ENCODE data around the gene ALCAM.

The ALCAM gene

DNA sequence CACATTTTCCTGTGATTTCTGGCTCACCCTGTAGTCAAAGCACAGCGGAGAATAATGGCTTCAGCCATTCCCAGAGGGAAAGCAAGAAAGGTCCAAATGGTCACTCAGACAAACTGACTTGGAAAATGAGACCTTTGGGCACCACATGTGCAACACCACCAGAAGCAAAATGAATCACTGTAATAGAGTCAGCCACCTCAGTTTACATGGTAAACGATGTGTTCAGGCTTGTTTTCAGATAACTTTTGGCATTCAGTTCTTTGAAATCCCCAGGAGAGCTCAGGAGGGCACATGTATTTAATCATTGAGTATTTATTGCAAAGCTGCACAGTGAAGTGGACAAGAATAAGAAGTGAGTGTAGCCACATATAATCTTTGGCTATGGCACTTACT is 38.4 kb upstream of the ALCAM start:
- no peak overlapping the region for H3K4me3 ChIP-seq (ENCODE audit: low read depth, low read length)
- TF ChIP-seq, protein P1, sequence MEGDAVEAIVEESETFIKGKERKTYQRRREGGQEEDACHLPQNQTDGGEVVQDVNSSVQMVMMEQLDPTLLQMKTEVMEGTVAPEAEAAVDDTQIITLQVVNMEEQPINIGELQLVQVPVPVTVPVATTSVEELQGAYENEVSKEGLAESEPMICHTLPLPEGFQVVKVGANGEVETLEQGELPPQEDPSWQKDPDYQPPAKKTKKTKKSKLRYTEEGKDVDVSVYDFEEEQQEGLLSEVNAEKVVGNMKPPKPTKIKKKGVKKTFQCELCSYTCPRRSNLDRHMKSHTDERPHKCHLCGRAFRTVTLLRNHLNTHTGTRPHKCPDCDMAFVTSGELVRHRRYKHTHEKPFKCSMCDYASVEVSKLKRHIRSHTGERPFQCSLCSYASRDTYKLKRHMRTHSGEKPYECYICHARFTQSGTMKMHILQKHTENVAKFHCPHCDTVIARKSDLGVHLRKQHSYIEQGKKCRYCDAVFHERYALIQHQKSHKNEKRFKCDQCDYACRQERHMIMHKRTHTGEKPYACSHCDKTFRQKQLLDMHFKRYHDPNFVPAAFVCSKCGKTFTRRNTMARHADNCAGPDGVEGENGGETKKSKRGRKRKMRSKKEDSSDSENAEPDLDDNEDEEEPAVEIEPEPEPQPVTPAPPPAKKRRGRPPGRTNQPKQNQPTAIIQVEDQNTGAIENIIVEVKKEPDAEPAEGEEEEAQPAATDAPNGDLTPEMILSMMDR (IDR thresholded peaks at IDR 0.05; ENCODE audit: insufficient read depth, low read depth, low read length, missing control alignments): no peak
- no peak for DNase-seq (ENCODE audit: low read depth)

DNA sequence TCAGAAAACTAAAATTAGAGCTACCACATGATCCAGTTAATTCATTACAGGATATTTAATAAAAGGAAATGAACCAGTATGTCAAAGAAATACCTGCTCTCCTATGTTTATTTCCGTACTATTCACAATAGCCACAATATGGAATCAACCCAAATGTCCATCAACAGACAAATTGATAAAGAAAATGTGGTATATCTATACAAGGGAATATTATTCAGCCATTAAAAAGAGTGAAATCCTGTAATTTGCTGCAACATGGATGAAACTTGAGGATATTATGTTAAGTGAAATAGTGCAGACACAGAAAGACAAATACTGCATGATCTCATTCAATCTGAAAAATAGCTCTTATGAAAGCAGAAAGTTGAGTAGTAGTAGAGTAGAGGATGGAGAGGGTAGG is 33.7 kb upstream of the ALCAM start:
- H3K4me3 ChIP-seq (ENCODE audit: low read depth, low read length): no peak overlapping the region
- TF ChIP-seq, protein P1 (IDR thresholded peaks at IDR 0.05; ENCODE audit: insufficient read depth, low read depth, low read length, missing control alignments): no peak
- DNase-seq (ENCODE audit: low read depth): no peak

GRCh38 chr3:105334138-105334882 is 32.4 kb upstream of the ALCAM start:
- no peak overlapping the region for H3K4me3 ChIP-seq (ENCODE audit: low read depth, low read length)
- DNase-seq (ENCODE audit: low read depth): peak; percentile 29
- TF ChIP-seq, protein P1 (IDR thresholded peaks at IDR 0.05; ENCODE audit: insufficient read depth, low read depth, low read length, missing control alignments): no peak

GRCh38 chr3:105339946-105340345 is 26.8 kb upstream of the ALCAM start:
- TF ChIP-seq, protein P1 (IDR thresholded peaks at IDR 0.05; ENCODE audit: insufficient read depth, low read depth, low read length, missing control alignments): no peak

DNA sequence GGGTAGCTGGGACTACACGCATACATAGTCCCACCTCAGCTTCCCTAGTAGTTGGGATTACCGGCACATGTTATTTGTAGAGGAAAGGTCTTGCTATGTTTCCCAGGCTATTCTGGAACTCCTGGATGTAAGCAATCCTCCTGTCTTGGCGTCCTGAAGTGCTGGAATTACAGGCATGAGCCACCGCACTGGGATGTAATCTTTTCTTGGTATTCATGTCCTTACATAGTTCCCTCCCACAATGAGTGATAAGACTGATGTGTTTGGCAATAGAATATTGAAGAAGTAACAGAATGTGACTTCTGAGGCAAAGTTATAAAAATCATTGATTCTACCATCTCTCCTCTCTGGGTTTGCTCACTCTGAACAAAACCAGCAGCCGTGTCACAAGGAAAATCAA is 22.7 kb upstream of the ALCAM start:
- TF ChIP-seq, protein P1 (IDR thresholded peaks at IDR 0.05; ENCODE audit: insufficient read depth, low read depth, low read length, missing control alignments): no peak
- no peak for DNase-seq (ENCODE audit: low read depth)
- H3K4me3 ChIP-seq (ENCODE audit: low read depth, low read length): no peak overlapping the region

More at GRCh38 chr3:105339946-105340345, 26.8 kb upstream of the ALCAM start:
- no peak for DNase-seq (ENCODE audit: low read depth)
- H3K4me3 ChIP-seq (ENCODE audit: low read depth, low read length): no peak overlapping the region

DNA sequence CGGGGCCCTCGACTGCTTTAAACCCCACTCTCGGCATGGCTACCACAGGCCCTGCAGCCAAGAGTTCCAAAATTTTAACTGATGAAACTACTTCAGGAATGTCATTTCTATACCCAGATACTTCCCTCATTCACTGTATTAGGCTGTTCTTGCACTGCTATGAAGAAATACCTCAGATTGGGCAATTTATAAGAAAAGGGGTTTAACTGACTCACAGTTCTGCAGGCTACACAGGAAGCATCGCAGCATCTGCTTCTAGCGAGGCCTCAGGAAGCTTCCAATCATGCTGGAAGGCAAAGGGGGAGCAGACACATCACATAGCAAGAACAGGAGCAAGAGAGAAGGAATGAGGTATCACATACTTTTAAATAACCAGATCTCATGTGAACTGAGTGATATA is 21.6 kb upstream of the ALCAM start:
- TF ChIP-seq, protein P1 (IDR thresholded peaks at IDR 0.05; ENCODE audit: insufficient read depth, low read depth, low read length, missing control alignments): no peak
- no peak for DNase-seq (ENCODE audit: low read depth)
- H3K4me3 ChIP-seq (ENCODE audit: low read depth, low read length): no peak overlapping the region
